Measurements from ENCODE around the gene LACTB.
A peak's percentile ranks its signal among the peaks of the same experiment; 100 is the strongest.

LACTB gene

DNA sequence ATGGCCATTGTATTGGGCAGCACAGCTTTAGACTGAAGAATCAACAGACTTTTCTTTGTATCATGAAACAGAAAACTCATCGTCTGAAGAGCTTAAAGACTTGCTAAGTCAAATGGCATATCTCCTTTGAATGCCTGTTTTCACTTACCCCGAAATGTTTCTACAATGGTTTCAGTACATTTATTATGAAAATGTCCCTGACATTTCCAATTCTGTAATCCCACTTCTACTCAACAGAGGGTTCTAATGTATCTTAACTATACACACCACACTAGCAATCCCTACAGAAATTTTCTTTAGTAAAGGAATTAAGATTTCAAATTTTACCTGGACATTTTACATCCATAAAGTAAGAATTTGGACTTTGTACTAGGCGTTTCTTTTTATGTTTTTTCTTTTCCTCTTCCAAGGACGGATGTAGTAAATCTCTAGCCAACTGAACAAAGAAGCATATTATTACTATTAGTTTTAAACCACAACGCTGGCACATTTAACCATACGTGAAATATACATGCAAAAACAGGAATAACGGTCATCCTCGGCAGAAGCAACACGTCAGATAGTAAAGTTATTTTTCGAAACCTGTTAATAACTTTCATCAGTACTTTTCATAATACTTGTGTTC is 34.5 kb downstream of the LACTB start:
- H3K27ac ChIP-seq: peak overlapping the region; percentile 95
- TF ChIP-seq, protein P1, sequence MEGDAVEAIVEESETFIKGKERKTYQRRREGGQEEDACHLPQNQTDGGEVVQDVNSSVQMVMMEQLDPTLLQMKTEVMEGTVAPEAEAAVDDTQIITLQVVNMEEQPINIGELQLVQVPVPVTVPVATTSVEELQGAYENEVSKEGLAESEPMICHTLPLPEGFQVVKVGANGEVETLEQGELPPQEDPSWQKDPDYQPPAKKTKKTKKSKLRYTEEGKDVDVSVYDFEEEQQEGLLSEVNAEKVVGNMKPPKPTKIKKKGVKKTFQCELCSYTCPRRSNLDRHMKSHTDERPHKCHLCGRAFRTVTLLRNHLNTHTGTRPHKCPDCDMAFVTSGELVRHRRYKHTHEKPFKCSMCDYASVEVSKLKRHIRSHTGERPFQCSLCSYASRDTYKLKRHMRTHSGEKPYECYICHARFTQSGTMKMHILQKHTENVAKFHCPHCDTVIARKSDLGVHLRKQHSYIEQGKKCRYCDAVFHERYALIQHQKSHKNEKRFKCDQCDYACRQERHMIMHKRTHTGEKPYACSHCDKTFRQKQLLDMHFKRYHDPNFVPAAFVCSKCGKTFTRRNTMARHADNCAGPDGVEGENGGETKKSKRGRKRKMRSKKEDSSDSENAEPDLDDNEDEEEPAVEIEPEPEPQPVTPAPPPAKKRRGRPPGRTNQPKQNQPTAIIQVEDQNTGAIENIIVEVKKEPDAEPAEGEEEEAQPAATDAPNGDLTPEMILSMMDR (conservative IDR thresholded peaks at IDR 0.05): no peak

DNA sequence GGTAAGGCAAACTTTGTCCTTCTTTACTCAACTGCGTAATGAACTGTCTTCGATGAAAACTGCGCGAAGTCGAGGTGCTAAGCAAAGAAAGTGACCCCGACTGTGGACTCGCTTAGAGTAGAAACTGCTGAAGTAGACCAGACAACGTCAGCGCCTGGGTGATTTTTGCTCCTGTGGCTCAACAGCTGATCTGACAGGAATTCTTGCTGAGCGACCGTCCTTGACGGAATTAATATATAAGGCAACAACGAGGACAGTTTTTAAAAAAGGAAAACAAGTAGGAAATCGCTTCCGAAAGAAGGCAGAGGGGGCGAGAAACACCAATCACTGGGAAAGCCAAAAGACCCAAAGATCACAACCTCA is 35.1 kb downstream of the LACTB start:
- H3K27ac ChIP-seq: peak overlapping the region; percentile 95
- TF ChIP-seq, protein P1 (conservative IDR thresholded peaks at IDR 0.05): no peak

DNA sequence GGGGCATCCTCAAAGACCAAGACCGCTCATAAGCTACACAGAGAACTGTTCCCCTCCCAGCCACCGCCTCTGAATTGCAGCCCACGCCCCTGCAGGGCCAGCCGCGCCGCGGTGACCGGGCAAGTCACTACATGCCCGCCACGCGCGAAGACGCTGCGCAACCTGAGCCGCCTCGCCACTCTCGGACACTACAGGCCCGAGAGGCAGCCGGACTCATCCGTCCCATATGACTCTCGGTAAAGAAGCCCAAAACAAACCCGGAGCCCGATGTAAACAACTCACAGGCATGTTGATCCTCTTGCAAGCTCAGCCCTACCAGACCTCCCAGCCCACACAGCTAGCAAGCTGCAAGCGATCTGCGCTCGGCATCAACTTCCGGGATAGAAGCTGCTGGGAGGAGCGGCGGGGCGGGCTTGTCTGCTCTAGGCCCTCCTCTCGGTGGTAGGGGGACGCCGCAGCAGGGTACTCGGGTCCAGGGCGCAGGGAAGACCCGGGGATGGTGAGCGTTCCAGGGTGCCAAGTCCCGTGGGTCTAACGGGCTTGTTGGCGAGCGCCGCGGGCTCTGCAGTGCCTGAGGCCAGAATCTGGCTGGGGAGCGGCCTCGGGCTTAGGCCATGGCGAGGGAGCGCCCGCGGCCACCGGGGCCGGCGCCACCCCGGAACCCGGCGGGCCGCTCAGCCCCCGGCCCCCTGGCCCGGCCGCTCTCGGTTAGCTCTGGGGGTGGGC is 35.6 kb downstream of the LACTB start, which contains the start of gene RPS27L:
TSS of gene RPS27L (minus strand) at position 360 of the 726 bp plus-strand sequence. CDS start at position 288, 72 bp downstream.
- TF ChIP-seq, protein P1 (conservative IDR thresholded peaks at IDR 0.05): no peak
- peak within 1 kb of the TSS; percentile 95 for H3K27ac ChIP-seq

DNA sequence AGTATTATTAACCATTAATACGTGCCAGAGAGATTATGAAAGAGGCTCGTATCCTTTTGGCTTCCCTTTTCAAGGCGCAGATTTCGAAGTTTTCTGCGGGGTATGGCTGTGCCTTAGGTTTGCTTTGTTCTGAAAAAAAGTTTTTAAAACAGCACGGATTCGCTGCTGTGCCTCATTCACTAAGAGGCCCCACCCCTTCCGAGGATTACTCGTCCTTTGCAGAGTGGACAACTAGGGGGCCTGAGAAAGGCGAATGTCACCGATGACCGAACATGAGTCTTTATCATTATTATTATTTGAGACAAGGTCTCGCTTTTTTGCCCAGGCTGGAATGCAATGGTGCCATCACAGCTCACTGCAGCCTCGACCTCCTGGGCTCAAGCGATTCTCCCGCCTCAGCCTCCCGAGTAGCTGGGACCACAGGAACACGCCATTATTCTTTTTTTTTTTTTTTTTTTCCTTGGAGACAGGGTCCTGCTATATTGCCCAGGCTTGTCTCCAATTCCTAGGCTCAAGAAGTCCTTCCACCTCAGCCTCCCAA is 36.3 kb downstream of the LACTB start:
- H3K27ac ChIP-seq: peak overlapping the region; percentile 95
- TF ChIP-seq, protein P1 (conservative IDR thresholded peaks at IDR 0.05): 0 out of 2 replicates have a peak, but pooled peaks have one; percentile 32

DNA sequence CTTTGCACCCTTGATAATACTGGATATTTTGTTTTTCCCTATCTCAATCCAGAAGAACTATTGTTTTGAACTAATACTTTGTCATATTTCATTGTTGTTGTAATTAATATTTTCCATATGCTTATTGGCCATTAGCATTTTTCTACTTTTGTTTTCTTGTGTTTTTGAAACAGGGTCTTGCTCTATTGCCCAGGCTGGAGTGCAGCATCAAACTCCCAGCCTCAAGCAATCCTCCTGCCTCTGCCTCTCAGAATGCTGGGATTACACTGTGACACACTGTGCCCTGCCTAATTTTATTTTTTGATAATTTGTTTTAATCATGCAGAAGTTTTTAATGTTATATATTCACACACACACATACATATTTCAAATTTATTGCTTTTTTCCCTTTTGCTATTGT is 39.0 kb downstream of the LACTB start:
- H3K27ac ChIP-seq: no peak overlapping the region
- TF ChIP-seq, protein P1 (conservative IDR thresholded peaks at IDR 0.05): no peak

DNA sequence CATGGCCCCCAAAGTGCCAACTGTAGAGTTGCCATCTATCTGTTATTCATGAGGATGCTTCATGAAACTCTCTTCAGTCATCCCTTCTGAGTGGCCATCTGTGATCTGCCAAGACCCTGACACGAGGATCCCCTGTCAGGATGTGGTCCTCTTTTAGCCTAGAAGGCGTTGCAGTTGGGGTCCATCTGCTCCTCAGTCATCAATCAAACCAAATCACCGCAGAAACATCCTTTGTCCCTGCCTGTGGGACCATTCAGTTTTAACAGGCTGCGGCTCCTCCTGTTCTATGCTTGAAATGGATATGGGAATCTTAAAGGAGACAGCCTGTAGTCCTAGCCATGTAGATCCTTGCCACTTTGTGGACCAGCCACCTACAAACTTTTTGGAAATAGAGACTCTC is 41.6 kb downstream of the LACTB start:
- H3K27ac ChIP-seq: no peak overlapping the region
- TF ChIP-seq, protein P1 (conservative IDR thresholded peaks at IDR 0.05): no peak

DNA sequence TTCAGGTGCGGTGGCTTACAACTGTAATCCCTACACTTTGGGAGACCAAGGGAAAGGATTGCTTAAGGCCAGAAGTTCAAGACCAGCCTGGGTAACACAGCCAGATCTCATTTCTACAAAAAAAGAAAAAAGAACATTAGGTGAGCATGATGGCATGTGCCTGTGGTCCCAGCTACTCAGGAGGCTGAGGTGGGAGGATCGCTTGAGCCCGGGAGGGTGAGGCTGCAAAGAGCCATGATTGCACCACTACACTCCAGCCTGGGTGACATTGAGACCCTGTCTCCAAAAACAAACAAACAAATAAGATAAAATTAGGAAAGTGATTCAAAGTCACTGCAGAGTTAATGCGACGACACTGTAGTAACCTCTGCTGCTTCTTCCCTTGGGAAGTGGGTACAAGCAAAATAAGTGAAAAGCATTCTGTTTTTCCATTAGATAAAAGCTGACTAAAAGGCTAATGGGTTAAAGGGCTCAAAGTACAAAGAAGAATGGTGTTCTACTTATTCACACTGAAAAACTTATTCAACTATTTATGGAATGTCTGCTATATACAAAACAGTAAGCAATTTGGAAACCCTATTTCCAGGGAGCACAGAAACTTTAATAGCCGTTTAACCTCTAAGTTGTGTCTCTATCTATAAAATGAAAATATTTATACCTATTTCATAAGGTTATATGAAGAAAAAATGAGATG is 43.7 kb downstream of the LACTB start:
- TF ChIP-seq, protein P1 (conservative IDR thresholded peaks at IDR 0.05): no peak
- H3K27ac ChIP-seq: no peak overlapping the region

Data from VCaP (cell line).